GM13977 (cell line): Measurements from ENCODE around the gene SYT3.
A peak's percentile ranks its signal among the peaks of the same experiment; 100 is the strongest.

Source experiments
- DNase-seq: peaks from one replicate; pipeline ENCODE4 v3.0.0; 2012; ENCODE audit warnings: low spot score
- CTCF ChIP-seq: IDR thresholded peaks from 2 replicates; pipeline ENCODE4 v1.5.1; 2012; ENCODE audit warnings: mild to moderate bottlenecking, control low read depth; ENCODE audit not compliant: insufficient read depth; ENCODE audit errors: extremely low read depth, missing control alignments
- in situ Hi-C: fragments of 300-500 bp; cut with MboI; formaldehyde crosslinking; loops from one replicate; pipeline ENCODE4 v1.12.0; 2022; ENCODE audit warnings: low sequenced_read_pairs, low pct_unique_long_range_greater_than_20kb, mixed read lengths, inconsistent platforms; ENCODE audit not compliant: unreplicated experiment

SYT3 gene

GRCh38 chr19:50633973-50634372, 5.7 kb downstream of the SYT3 start:
- no peak for DNase-seq
- TF ChIP-seq CTCF = no peak
- in situ Hi-C loops = no loop called here

- no peak for DNase-seq
- TF ChIP-seq CTCF = no peak
- in situ Hi-C loops = no loop called here
These were observed 6.3 kb downstream of the SYT3 start for GRCh38 chr19:50633359-50633758.

- no peak for DNase-seq
- peak; percentile 19 for TF ChIP-seq CTCF
- in situ Hi-C loops = no loop called here
These were observed 7.4 kb downstream of the SYT3 start for GRCh38 chr19:50632151-50632835.

GRCh38 chr19:50629801-50630200, 9.9 kb downstream of the SYT3 start:
- in situ Hi-C loops = no loop called here
- no peak for TF ChIP-seq CTCF

GRCh38 chr19:50629194-50629593, 10.5 kb downstream of the SYT3 start:
- in situ Hi-C loops = no loop called here
- no peak for TF ChIP-seq CTCF

More at GRCh38 chr19:50629801-50630200, 9.9 kb downstream of the SYT3 start:
- no peak for DNase-seq

GRCh38 chr19:50628551-50628950, 11.1 kb downstream of the SYT3 start:
- TF ChIP-seq CTCF = no peak
- in situ Hi-C loops = no loop called here
- no peak for DNase-seq

More at GRCh38 chr19:50629194-50629593, 10.5 kb downstream of the SYT3 start:
- no peak for DNase-seq

- no peak for DNase-seq
- TF ChIP-seq CTCF = no peak
- in situ Hi-C loops = no loop called here
These were observed 11.5 kb downstream of the SYT3 start for GRCh38 chr19:50628146-50628545.
